GM12892 (cell line): ENCODE measurements around the gene NBPF4.

Source experiments
- DNase-seq: peaks from one replicate; pipeline ENCODE4 v3.0.0; 2011; ENCODE audit not compliant: insufficient read length
- FAIRE-seq: peaks from 2 replicates; lab custom pipeline; 2011; peaks lifted over from hg19 to GRCh38; lab: Jason Lieb, UNC
- POLR2A ChIP-seq: IDR thresholded peaks from 2 replicates; pipeline ENCODE4 v1.6.1; 2011; ENCODE audit warnings: low read depth, low read length, control low read depth
- POLR2AphosphoS5 ChIP-seq: IDR thresholded peaks from 2 replicates; pipeline ENCODE4 v1.6.1; 2011; ENCODE audit warnings: low read depth, low read length, control low read depth
- TAF1 ChIP-seq: IDR thresholded peaks from 2 replicates; pipeline ENCODE4 v1.6.1; 2011; ENCODE audit warnings: low read depth, mild to moderate bottlenecking, control low read depth, low read length, borderline replicate concordance

Gene NBPF4

GRCh38 chr1:108194051-108194450, 49.8 kb downstream of the NBPF4 start:
- FAIRE-seq (no peak), DNase-seq (no peak)
- TF ChIP-seq TAF1 = no peak
- TF ChIP-seq POLR2AphosphoS5 = no peak
- TF ChIP-seq POLR2A = no peak

GRCh38 chr1:108193333-108193732, 50.5 kb downstream of the NBPF4 start:
- TF ChIP-seq POLR2AphosphoS5 = no peak
- TF ChIP-seq POLR2A = no peak
- TF ChIP-seq TAF1 = no peak
- FAIRE-seq = no peak
- DNase-seq = no peak

GRCh38 chr1:108192581-108192980, 51.3 kb downstream of the NBPF4 start:
- DNase-seq (no peak), FAIRE-seq (no peak)
- TF ChIP-seq POLR2AphosphoS5 (no peak), POLR2A (no peak), TAF1 (no peak)

- no peak for TF ChIP-seq POLR2A
- TF ChIP-seq POLR2AphosphoS5 = no peak
- TF ChIP-seq TAF1 = no peak
- no peak for DNase-seq
- FAIRE-seq = no peak
Observed at GRCh38 chr1:108190686-108191416, 53.0 kb downstream of the NBPF4 start.

- DNase-seq (no peak), FAIRE-seq (no peak)
- TF ChIP-seq TAF1 = no peak
- no peak for TF ChIP-seq POLR2AphosphoS5
- no peak for TF ChIP-seq POLR2A
Observed at GRCh38 chr1:108190001-108190634, 53.8 kb downstream of the NBPF4 start.

- TF ChIP-seq POLR2A = no peak
- TF ChIP-seq POLR2AphosphoS5 = no peak
- no peak for TF ChIP-seq TAF1
- DNase-seq (no peak), FAIRE-seq (no peak)
Observed at GRCh38 chr1:108188801-108189200, 55.1 kb downstream of the NBPF4 start.

- FAIRE-seq (no peak), DNase-seq (no peak)
- TF ChIP-seq POLR2A = no peak
Observed at GRCh38 chr1:108182959-108183700, 60.7 kb downstream of the NBPF4 start.

GRCh38 chr1:108179018-108179417, 64.9 kb downstream of the NBPF4 start:
- FAIRE-seq (no peak), DNase-seq (no peak)
- TF ChIP-seq POLR2AphosphoS5 (no peak), POLR2A (no peak), TAF1 (no peak)
